ENCODE results near the gene SZT2. TPM values are rescaled to one million over a fixed set of nuclear protein-coding genes. Genes with fewer than 3 reads are reported as not detected.

SZT2 gene
- total RNA-seq, 2 donors from 2014 or later, result 43.3 to 45.8 TPM

- DNase-seq (ENCODE audit: low spot score), result no peak
- intact Hi-C loops (cut with DNase I), result loop anchor here (1.0 to 5.0 kb wide), 2 partner anchors 192 kb away; no protein-coding TSS in a partner anchor
Measured at GRCh38 chr1:43418858-43419257, 29.2 kb downstream of the SZT2 start.

DNA sequence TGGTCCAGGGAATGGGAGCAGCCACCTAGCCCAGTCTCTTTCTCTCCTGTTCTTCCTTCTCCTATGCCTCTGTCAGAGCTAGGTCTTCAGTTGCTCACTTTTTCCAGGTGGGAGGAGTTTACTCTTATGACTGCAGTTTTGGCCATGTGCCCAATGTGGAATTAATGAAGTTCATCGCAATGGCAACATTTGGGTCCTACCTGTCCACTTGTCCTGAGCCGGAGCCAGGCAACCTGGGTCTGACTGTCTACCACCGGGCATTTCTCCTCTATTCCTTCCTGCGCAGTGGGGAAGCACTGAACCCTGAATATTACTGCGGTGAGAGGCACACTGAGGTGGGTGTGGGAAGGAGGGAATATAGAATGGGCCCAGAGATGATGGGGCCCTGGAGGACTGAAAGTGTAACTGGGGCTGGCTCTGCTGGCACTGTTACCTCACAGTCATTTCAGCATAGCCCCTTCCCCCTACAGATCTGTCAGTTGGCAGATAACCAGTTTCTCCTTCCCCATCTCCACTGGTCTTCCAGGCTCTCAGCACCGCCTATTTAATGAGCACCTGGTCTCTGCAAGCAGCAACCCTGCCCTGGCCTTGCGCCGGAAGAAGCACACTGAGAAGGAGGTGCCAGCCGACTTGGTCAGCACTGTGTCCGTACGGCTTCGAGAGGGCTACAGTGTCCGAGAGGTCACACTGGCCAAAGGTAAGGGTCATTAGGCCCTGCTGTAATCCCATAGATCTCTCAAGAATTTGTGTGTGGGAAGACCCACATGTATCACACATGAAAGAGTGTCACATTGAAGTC, 30.1 kb downstream of the SZT2 start:
- peak; percentile 77 for DNase-seq (ENCODE audit: low spot score)
- intact Hi-C loops (cut with DNase I), result loop anchor here (1.0 to 5.0 kb wide), 2 partner anchors 193 kb away; no protein-coding TSS in a partner anchor

GRCh38 chr1:43420874-43421273, 31.2 kb downstream of the SZT2 start:
- intact Hi-C loops (cut with DNase I), result no loop called here

GRCh38 chr1:43421396-43421795, 31.7 kb downstream of the SZT2 start:
- intact Hi-C loops (cut with DNase I), result no loop called here

More at GRCh38 chr1:43420874-43421273, 31.2 kb downstream of the SZT2 start:
- DNase-seq (ENCODE audit: low spot score), result peak; percentile 30

DNA sequence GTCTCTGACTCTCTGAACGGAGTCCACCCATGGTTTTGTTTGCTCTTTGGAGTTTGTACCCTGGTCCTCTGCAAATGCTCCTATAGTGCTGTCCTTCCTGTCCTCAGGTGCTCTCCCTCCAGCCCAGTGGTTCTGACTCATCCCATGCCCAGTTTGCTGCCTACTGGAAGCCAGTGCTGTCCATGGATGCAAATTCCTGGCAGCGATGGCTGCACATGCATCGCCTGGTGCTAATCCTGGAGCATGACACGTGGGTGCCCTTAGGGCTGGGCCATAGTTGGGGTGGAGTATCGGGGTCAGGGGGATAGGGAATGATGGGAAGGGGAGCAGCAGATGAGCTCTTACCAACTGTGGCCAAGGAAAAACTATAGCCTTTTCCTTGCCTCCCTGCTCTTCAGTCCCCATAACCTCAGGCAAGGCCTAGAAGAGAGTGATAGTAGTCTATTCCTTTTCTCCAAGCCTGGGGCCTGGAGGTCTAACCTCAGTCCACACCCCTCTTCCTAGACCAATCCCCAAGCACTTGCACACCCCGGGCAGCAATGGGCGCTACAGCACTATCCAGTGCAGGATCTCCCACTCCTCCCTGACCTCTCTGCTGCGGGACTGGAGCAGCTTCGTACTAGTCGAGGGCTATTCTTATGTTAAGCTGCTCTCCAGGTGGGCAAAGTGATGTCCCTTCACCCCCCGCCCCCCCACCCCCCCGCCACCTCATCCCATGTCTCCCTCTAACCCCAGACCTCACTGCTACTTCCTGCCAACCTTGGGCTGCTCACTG, 32.5 kb downstream of the SZT2 start:
- peak; percentile 57 for DNase-seq (ENCODE audit: low spot score)
- intact Hi-C loops (cut with DNase I), result no loop called here

More at GRCh38 chr1:43421396-43421795, 31.7 kb downstream of the SZT2 start:
- DNase-seq (ENCODE audit: low spot score), result peak; percentile 62

DNA sequence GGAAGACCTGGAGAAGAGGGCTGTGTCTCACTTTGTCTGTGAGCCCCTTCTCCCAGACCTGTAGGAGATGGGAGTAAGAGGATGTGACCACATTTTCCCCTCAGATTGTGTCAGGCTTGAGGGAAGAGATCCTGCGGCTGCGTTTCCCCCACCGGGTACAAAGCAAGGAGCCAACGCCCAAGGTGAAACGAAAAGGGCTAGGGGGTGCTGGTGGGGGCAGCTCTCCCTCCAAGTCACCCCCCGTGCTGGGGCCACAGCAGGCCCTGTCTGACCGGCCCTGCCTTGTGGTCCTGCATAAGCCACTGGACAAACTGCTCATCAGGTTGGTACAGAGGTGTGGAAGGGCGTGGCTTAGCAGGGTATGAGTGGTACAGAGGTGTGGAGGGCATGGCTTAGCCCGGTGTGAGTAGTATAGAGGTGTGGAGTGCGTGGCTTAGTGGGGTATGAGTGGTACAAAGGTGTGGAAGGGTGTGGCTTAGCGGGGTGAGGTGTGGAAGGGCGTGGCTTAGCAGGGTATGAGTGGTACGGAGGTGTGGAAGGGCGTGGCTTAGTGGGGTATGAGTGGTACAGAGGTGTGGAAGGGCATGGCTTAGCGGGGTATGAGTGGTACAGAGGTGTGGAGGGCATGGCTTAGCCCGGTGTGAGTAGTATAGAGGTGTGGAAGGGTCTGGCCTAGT, 33.4 kb downstream of the SZT2 start:
- peak; percentile 49 for DNase-seq (ENCODE audit: low spot score)
- intact Hi-C loops (cut with DNase I), result no loop called here

- intact Hi-C loops (cut with DNase I), result no loop called here
- DNase-seq (ENCODE audit: low spot score), result peak; percentile 20
Measured at GRCh38 chr1:43423672-43424550, 34.2 kb downstream of the SZT2 start.

DNA sequence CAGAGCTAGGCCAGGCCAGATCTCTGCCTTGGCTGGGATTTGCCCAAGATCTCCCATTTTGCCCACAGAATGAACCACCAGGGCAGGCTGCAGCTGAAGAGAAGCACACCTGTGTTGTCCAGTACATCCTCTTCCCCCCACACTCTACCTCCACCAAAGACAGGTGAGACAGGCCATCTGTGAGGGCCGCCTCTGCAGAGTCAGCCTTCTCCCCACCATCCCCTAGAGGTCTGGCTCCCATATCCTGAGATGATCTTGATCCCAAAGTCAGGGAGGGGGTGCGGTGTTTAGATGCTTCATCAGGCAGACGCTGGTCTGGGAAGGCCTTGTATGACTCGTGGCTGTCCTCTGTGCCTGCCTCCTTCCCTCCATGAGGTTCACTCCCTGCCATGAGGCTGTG, 35.3 kb downstream of the SZT2 start:
- DNase-seq (ENCODE audit: low spot score), result peak; percentile 34
- intact Hi-C loops (cut with DNase I), result loop anchor here in 1 of 2 donors (5.0 kb wide), 1 partner anchor 1728 kb away; no protein-coding TSS in a partner anchor

- intact Hi-C loops (cut with DNase I), result loop anchor here in 1 of 2 donors (5.0 kb wide), 1 partner anchor 1729 kb away; no protein-coding TSS in a partner anchor
- peak; percentile 44 for DNase-seq (ENCODE audit: low spot score)
Measured at GRCh38 chr1:43426221-43426620, 36.5 kb downstream of the SZT2 start.

DNA sequence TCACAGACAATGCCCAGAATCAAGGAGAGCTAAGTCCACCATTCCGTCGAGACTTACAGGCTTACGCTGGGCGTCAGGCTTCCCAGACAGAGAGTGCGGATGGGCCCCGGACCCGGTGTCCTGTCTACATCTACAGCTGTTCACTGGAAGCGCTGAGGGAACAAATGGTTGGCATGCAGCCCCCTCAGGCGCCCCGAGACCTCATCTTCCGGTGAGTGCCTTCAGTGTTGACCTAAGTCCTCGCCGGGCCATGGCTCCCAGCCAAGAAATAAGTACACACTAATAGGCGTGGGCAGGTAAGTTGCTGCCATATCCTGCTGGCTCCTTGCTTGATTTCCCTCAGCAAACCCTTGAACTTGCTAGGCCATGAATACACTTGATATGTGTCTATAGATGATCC, 37.8 kb downstream of the SZT2 start:
- peak; percentile 73 for DNase-seq (ENCODE audit: low spot score)
- intact Hi-C loops (cut with DNase I), result loop anchor here in 1 of 2 donors (5.0 kb wide), 1 partner anchor 1730 kb away; no protein-coding TSS in a partner anchor

DNA sequence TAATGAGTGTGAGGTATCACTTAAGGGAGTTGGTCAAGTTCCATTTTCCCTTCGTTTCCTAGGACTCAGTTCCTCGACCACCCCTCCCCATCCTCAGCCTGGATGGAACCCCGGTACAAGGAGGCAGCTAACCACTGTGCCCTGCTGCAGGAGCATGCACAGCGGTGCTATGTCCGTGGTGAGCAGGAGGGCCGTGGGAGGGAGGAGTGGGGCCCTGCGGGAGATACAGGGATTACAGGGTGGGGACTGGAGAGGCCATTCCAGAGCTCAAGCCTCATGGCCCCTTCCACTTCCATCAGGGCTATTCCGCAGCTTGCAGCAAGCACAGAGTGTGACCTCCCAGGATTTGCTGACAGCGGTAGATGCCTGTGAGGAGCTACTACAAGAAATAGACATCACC, 38.2 kb downstream of the SZT2 start:
- peak; percentile 62 for DNase-seq (ENCODE audit: low spot score)
- intact Hi-C loops (cut with DNase I), result loop anchor here in 1 of 2 donors (5.0 kb wide), 1 partner anchor 1731 kb away; no protein-coding TSS in a partner anchor

GRCh38 chr1:43430831-43431230, 41.1 kb downstream of the SZT2 start:
- intact Hi-C loops (cut with DNase I), result loop anchor here in 1 of 2 donors (5.0 kb wide), 1 partner anchor 1161 kb away; no protein-coding TSS in a partner anchor
- DNase-seq (ENCODE audit: low spot score), result peak; percentile 28

DNA sequence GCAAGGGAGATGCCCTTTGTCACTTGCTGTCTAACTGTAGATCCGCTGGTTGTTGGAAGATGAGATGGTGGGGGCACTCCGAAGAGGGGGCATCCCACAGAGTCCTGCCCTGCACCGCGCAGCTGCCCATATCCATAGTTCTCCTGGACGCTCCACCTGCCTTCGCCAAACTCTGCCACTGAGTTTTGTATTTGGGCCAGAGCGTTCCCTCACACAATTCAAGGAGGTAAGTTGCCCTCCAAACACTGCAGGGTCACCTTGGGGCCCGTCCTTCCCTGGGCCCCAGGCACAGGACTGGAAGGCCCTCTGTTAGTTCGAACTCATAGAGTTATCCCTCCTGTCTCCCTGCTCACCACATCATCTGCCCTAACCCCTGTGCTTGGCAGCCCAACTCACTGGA, 42.0 kb downstream of the SZT2 start:
- DNase-seq (ENCODE audit: low spot score), result peak; percentile 48
- intact Hi-C loops (cut with DNase I), result loop anchor here in 1 of 2 donors (5.0 kb wide), 1 partner anchor 1161 kb away; no protein-coding TSS in a partner anchor

- intact Hi-C loops (cut with DNase I), result loop anchor here in 1 of 2 donors (5.0 kb wide), 1 partner anchor 1160 kb away; no protein-coding TSS in a partner anchor
- peak; percentile 56 for DNase-seq (ENCODE audit: low spot score)
Measured at GRCh38 chr1:43432171-43432860, 42.6 kb downstream of the SZT2 start.

DNA sequence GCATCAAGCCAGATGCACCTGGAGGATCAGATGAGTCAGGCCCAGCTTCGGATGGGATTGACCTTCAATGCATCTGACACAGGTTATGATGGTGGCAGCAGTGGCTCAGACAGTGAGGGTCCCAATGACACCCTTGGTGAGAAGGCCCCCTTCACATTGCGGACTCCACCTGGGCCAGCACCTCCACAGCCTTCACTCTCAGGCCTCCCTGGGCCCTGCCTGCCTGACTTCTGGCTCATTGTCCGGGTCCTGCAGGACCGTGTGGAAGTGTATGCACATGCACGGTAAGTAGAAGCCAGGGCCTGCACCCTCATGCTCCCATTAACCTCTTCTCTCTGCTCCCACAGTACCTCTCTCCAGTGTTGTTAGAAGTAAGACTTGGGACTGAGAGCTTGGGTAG, 43.2 kb downstream of the SZT2 start:
- intact Hi-C loops (cut with DNase I), result loop anchor here in 1 of 2 donors (5.0 kb wide), 1 partner anchor 1159 kb away; no protein-coding TSS in a partner anchor
- DNase-seq (ENCODE audit: low spot score), result peak; percentile 56

DNA sequence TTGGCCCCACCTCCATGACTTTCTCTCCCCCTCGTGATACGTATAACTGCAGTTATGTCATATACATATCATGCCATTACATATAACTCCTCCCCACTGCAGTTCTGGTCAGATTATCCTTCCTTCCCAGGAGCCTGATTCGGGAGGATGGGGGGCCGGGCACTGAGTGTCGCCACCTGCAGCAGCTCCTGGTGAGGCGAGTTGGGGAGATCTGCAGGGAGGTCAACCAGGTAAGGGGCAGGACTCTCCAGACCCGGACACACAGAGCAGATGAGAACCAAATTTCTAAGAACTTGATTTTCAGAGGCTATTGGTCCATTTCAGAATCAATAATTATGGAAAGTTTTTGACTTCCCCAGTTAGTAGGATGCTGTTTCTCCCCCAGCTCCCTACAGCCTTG, 44.6 kb downstream of the SZT2 start:
- intact Hi-C loops (cut with DNase I), result loop anchor here in 1 of 2 donors (5.0 kb wide), 1 partner anchor 1158 kb away; no protein-coding TSS in a partner anchor
- DNase-seq (ENCODE audit: low spot score), result peak; percentile 64
